Gastrocnemius medialis (tissue), 4 donors: ENCODE data around the gene RNF213.

ENCODE experiments used
- POLR2A ChIP-seq, 2 donors: fragments of 450-650 bp; IDR thresholded peaks; one replicate each; pipeline ENCODE4 v1.6.1; 2017; ENCODE audit warnings: antibody characterized with exemption in 2 of 2, mild to moderate bottlenecking in 2 of 2, moderate library complexity in 2 of 2
- TF ChIP-seq, protein P1 (sequence below), 5 experiments: fragments of 450-650 bp in 3 of 5; fragments of 200-600 bp in 2 of 5; sonication (generic) in 2 of 5; IDR thresholded peaks in 4 of 5; conservative IDR thresholded peaks in 1 of 5; 1 replicate in 4 of 5; 2 replicates in 1 of 5; pipeline ENCODE4 v1.5.1; 2016 to 2019; ENCODE audit warnings: antibody characterized with exemption in 5 of 5, mild to moderate bottlenecking in 3 of 5, moderate library complexity in 3 of 5

DNA sequence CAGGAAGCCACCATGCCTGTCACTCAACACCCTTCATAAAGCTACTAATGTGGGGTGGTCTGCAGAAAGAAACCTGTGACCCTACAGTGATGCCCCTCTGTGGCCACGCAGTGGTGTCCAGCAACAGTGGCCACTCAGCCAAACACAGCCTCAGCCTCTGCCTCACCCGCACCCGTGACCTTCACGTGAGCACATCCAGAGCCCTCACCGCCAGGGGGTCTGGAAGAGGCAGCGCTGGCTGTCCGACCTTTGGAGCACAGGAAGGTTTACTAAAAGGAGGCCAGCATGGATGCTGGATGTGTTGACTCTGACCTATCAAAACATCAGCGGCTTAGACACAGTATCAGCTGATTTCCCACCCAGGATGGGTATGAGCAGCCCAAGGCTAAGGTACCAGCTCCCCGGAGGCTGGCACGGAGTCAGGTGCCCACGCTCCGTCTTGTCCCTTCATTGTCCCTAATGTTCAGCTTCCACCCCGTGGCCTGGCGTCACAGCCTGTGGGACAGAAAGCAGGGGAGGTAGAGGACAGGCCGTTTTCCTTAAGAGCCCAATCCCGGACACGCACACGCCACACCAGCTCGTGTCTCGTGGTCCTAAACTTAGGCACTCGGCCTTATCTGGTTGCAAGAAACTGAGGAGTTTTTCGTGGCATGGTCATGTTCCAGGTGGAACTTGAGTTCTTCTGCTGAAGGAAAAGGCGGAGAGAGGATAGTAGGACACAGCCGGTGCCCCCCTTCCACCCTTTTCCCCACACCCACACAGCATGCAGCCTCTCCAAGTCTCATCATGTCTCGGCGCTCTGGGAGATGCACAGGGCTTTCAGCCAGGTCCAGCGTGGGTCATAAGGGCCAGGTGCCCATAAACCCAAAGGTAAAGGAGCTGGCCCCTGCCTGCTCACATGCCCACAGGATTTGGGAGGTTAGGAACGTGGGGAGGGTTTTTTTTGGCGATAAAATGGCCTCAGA, 104.6 kb downstream of the RNF213 start:
- TF ChIP-seq, protein P1, sequence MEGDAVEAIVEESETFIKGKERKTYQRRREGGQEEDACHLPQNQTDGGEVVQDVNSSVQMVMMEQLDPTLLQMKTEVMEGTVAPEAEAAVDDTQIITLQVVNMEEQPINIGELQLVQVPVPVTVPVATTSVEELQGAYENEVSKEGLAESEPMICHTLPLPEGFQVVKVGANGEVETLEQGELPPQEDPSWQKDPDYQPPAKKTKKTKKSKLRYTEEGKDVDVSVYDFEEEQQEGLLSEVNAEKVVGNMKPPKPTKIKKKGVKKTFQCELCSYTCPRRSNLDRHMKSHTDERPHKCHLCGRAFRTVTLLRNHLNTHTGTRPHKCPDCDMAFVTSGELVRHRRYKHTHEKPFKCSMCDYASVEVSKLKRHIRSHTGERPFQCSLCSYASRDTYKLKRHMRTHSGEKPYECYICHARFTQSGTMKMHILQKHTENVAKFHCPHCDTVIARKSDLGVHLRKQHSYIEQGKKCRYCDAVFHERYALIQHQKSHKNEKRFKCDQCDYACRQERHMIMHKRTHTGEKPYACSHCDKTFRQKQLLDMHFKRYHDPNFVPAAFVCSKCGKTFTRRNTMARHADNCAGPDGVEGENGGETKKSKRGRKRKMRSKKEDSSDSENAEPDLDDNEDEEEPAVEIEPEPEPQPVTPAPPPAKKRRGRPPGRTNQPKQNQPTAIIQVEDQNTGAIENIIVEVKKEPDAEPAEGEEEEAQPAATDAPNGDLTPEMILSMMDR (IDR thresholded peaks at IDR 0.05 in 4 of 5, conservative IDR thresholded peaks at IDR 0.05 in 1 of 5), result no peak
- TF ChIP-seq POLR2A (IDR thresholded peaks at IDR 0.05), result no peak
